Bronchial epithelial cell (primary cell): ENCODE data around the gene EGLN3. TPM values are rescaled to one million over a fixed set of nuclear protein-coding genes. Genes with fewer than 3 reads are reported as not detected.
A peak's percentile ranks its signal among the peaks of the same experiment; 100 is the strongest.

ENCODE experiments used
- DNase-seq: peaks from one replicate; pipeline ENCODE4 v3.0.0-alpha.2; 2010; ENCODE audit warnings: low read depth
- FAIRE-seq: peaks from 2 replicates; lab custom pipeline; 2011; peaks lifted over from hg19 to GRCh38; lab: Jason Lieb, UNC
- H3K27me3 ChIP-seq: 2 replicates; pipeline ENCODE4 v1.5.1; 2011; ENCODE audit warnings: low read length; ENCODE audit not compliant: control insufficient read depth, insufficient read depth
- H3K36me3 ChIP-seq: 2 replicates; pipeline ENCODE4 v1.5.1; 2011; ENCODE audit warnings: low read length; ENCODE audit not compliant: control insufficient read depth, insufficient read depth
- H3K4me3 ChIP-seq: 2 replicates; pipeline ENCODE4 v1.5.1; 2011; ENCODE audit warnings: mild to moderate bottlenecking, low read depth, low read length, control low read depth
- CTCF ChIP-seq: IDR thresholded peaks from 2 replicates; pipeline ENCODE4 v1.5.1; 2011; ENCODE audit warnings: mild to moderate bottlenecking, moderate library complexity, low read length, control low read depth, inconsistent platforms; ENCODE audit not compliant: insufficient read depth, severe bottlenecking
- total RNA-seq: library from RNA; depleted of rRNA; stranded (reverse); fragments of >200 nt; gene quantifications from 2 replicates; pipeline ENCODE4 v1.2.1, GENCODE V29; 2014

EGLN3 gene
- total RNA-seq, 1 donor from 2014 or later: 48.7 TPM

GRCh38 chr14:33924566-33925100 is 26.2 kb downstream of the EGLN3 start:
- peaks cover 12% of the 10 kb centered on the region for H3K36me3 ChIP-seq
- DNase-seq (no peak), FAIRE-seq (no peak)
- H3K4me3 ChIP-seq: no peak overlapping the region
- no peak for TF ChIP-seq CTCF
- H3K27me3 ChIP-seq: no peaks in the 10 kb centered on the region

GRCh38 chr14:33922125-33922524 is 28.7 kb downstream of the EGLN3 start:
- Histone ChIP-seq H3K4me3 (no peak overlapping the region), H3K27me3 (no peaks in the 10 kb centered on the region), H3K36me3 (peaks cover 4% of the 10 kb centered on the region)
- no peak for TF ChIP-seq CTCF
- no peak for FAIRE-seq
- peak; percentile 83 for DNase-seq

DNA sequence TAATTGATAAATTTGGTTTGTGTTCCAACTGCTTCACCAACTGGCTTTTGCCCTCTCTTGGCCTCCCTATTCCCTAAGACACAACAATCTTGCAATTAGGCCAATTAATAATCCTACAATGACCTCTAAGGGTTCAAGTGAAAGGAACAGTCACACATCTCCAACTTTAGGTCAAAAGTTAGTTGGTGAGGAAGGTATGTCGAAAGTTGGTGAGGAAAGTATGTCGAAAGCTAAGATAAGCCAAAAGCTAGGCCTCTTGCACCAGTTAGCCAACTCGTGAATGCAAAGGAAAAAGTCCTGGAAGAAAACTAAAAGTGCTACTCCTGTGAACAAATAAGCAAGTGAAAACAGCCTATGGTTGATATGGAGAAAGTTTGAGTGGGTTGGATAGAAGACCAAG is 32.6 kb downstream of the EGLN3 start:
- Histone ChIP-seq H3K4me3 (no peak overlapping the region), H3K36me3 (no peaks in the 10 kb centered on the region), H3K27me3 (no peaks in the 10 kb centered on the region)
- no peak for DNase-seq
- no peak for TF ChIP-seq CTCF
- FAIRE-seq: peak; percentile 36

DNA sequence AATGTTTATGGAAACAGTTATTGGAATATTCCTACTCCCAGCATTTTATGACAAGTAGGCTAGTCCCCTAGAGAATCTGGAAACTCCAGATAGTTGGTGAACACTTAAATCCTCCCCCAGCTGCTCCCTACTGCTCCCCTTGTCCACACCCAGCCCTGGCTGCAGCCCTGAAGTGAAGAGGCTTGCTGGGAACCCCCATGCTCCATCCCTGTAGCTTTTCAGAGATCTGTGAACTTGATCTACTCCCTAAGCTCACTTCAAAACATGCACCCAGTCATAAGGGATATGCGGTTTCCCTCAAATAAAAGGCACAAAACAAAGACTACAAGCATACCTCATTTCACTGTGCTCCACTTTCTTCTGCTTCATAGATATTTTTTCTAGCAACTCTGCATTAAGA is 33.2 kb downstream of the EGLN3 start:
- H3K4me3 ChIP-seq: no peak overlapping the region
- TF ChIP-seq CTCF: no peak
- FAIRE-seq (no peak), DNase-seq (no peak)
- H3K27me3 ChIP-seq: no peaks in the 10 kb centered on the region
- H3K36me3 ChIP-seq: no peaks in the 10 kb centered on the region

DNA sequence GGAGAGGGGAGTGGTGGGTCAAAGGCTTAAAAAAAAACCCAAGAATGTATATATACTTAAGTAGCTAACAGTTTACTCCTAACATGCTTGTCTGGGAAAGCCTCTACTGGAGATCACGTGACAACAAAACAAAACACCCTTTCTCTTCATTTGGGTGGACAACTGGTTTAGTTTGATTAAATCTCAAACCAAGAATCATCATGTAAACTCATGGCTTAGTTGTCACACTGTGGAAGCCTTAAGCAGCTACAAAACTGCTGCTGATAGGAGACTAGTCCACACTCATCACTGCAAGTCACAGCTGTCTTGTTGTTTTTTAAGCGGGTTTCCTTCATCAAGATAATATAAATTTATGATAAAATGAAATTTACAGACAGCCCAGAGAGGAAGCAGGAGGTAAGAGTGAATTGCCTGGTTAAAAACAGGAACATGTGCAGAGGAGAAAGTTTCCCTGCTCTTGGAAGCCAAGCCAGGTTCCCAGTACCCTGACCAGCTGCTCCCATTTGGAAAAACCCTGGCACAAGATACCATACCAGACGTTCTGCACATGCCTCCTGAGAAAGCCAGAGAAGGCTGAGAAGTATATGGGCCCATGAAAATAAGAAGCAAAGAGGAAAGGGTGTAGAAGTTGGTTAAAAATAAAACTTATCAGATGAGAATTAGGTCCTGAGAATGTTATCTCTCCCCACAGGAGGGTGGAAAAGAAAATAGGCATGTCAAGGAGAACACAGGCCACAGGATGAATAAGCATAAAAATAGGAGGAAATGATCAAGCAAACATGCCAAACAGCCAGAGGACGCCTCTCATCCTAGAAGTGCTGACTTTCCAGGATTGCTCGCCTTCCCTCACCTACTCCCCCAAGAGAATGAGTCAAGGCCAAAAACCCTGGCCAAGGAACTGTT is 34.0 kb downstream of the EGLN3 start:
- Histone ChIP-seq H3K36me3 (no peaks in the 10 kb centered on the region), H3K4me3 (no peak overlapping the region), H3K27me3 (no peaks in the 10 kb centered on the region)
- DNase-seq: peak; percentile 80
- FAIRE-seq: no peak
- no peak for TF ChIP-seq CTCF
